ENCODE measurements around the gene SLC15A4.
"Not testable (repeated sequence)": the region's sequence is repeated elsewhere in the genome, so short reads cannot be mapped to it uniquely, and the experiment has no call there.

SLC15A4 gene

GRCh38 chr12:128823916-128824839 is at the start of gene SLC15A4:
Gene SLC15A4 (minus strand): TSS chr12:128823958. CDS start chr12:128823943, 15 bp downstream.
- DNase-seq, result peak; percentile 88

GRCh38 chr12:128872303-128872702 is 48.5 kb upstream of the SLC15A4 start:
- no peak for DNase-seq

GRCh38 chr12:128871516-128871892 is 47.7 kb upstream of the SLC15A4 start:
- DNase-seq, result no peak

- DNase-seq, result no peak
Measured at GRCh38 chr12:128867466-128867865, 43.7 kb upstream of the SLC15A4 start.

- no peak for DNase-seq
Measured at GRCh38 chr12:128864516-128865186, 40.9 kb upstream of the SLC15A4 start.

- no peak for DNase-seq
Measured at GRCh38 chr12:128863957-128864356, 40.2 kb upstream of the SLC15A4 start.

GRCh38 chr12:128861226-128862016 is 37.7 kb upstream of the SLC15A4 start:
- DNase-seq, result no peak

- no peak for DNase-seq
Measured at GRCh38 chr12:128859311-128859710, 35.6 kb upstream of the SLC15A4 start.

- DNase-seq, result no peak
Measured at GRCh38 chr12:128857133-128857763, 33.5 kb upstream of the SLC15A4 start.

- no peak for DNase-seq
Measured at GRCh38 chr12:128856791-128857078, 33.0 kb upstream of the SLC15A4 start.

- DNase-seq, result no peak
Measured at GRCh38 chr12:128856035-128856790, 32.5 kb upstream of the SLC15A4 start.

- DNase-seq, result no peak
Measured at GRCh38 chr12:128853600-128854197, 29.9 kb upstream of the SLC15A4 start.

GRCh38 chr12:128852885-128853599 is 29.3 kb upstream of the SLC15A4 start, which contains the start of gene GLT1D1:
Gene GLT1D1 (plus strand): TSS chr12:128853478. CDS start chr12:128853582, 104 bp downstream.
- DNase-seq, result no peak

GRCh38 chr12:128852026-128852698 is 28.4 kb upstream of the SLC15A4 start:
- DNase-seq, result no peak

GRCh38 chr12:128851429-128851828 is 27.7 kb upstream of the SLC15A4 start:
- DNase-seq, result not testable (repeated sequence)

- no peak for DNase-seq
Measured at GRCh38 chr12:128850400-128850799, 26.6 kb upstream of the SLC15A4 start.

- not testable (repeated sequence) for DNase-seq
Measured at GRCh38 chr12:128849806-128850205, 26.0 kb upstream of the SLC15A4 start.

- no peak for DNase-seq
Measured at GRCh38 chr12:128848371-128848770, 24.6 kb upstream of the SLC15A4 start.

- not testable (repeated sequence) for DNase-seq
Measured at GRCh38 chr12:128846671-128847070, 22.9 kb upstream of the SLC15A4 start.

GRCh38 chr12:128844031-128844635 is 20.4 kb upstream of the SLC15A4 start:
- DNase-seq, result no peak

All from CD4-positive, alpha-beta T cell treated with Interleukin-6 for 4 hours (primary cell).